UCSD-AML1 (cell line): ENCODE measurements around the gene MAD1L1.

Experiments used
- DNase-seq: peaks from one replicate; lab custom pipeline; 2025; ENCODE audit not compliant: unreplicated experiment; lab: John Stamatoyannopoulos, UW

MAD1L1 gene

GRCh38 chr7:1947586-1948217 is 285.0 kb downstream of the MAD1L1 start:
- DNase-seq, result no peak

DNA sequence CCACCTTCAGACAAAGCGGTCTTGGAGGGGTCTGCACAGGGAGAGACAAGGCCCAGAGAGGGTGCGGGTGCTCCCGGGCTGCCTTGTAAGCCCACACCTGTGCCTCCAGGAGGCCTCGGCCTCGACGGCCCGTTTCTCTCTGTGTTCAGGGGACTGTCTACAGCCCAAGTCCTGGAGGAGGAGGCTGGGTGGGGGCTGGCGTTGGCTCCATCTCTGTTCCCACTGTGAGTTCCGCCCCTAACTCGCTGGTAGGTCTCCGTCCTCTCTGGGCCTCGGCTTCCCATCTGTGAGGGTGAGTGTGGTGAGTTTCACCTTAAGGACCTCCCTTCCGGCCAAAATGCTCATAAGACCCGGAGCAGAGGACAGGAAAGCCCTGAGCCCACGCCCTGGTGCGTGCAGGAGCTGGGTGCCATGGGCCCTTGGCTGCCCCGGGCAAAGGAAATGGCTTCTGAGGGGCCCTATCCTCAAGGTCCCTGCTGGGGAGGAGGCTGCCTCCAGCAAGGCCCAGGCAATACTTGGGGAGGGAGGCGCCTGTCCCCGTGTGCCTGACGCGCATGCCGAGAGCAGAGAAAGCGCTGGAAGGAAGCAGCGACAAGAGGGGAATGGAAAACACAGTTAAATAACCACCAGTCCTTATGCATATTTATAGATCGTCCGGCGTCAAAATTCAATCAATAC is 285.8 kb downstream of the MAD1L1 start:
- no peak for DNase-seq

- DNase-seq, result no peak
Observed at GRCh38 chr7:1946025-1946772, 286.5 kb downstream of the MAD1L1 start.

GRCh38 chr7:1945558-1945957 is 287.2 kb downstream of the MAD1L1 start:
- DNase-seq, result no peak

GRCh38 chr7:1944619-1945210 is 288.0 kb downstream of the MAD1L1 start:
- DNase-seq, result no peak

GRCh38 chr7:1943933-1944618 is 288.7 kb downstream of the MAD1L1 start:
- DNase-seq, result peak; percentile 26

DNA sequence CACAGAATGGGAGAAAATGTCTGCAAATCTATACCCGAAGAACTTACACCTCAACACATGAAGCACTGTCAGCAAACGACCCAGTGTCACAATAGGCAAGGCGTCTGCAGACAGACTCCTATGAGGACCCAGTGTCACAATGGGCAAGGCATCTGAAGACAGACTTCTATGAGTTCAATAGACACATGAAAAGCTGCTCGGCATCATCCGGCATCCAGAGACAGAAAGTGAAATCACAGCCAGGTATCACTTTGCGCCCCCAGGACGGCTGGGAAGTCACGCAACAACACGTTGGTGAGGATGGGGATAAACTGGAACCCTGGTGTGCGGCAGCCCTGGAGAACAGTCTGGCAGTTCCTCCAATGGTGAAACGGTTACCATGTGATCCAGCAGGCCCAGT is 289.4 kb downstream of the MAD1L1 start:
- DNase-seq, result no peak

- no peak for DNase-seq
Observed at GRCh38 chr7:1942941-1943289, 289.8 kb downstream of the MAD1L1 start.

DNA sequence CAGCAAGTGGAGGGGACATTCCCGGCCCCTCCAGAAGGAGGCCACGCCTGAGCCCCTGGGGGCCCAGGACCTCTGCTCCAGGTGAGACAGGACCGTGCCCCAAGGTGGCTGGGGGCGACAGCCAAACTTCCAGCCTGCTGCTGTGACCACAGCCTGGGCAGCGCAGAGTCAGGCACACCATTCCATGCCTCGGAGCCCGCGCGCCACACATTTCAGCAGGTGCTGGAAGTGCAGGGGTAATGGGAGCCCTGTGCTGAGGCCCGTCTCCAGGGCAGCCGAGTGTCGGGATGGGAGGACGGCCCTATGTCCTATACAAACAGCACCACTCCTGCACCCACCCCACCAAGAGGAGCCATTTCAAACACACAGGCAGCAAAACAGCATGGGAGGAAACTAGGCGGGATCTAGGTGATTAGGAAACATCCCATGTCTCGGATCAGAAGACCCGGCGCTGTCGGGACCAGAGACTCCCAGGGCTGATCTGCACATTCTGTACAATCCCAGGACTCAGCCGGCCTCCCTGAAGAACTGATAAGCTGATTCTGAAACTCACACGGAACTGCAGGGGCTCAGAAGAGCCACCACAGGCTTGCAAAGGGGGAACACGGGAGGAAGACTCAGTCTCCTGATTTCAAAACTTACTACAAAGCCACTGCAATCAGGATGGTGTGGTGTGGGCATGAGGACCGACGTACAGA is 290.4 kb downstream of the MAD1L1 start:
- no peak for DNase-seq

- DNase-seq, result no peak
Observed at GRCh38 chr7:1941464-1942242, 291.1 kb downstream of the MAD1L1 start.

GRCh38 chr7:1940863-1941262 is 291.9 kb downstream of the MAD1L1 start:
- peak; percentile 71 for DNase-seq

- DNase-seq, result peak; percentile 82
Observed at GRCh38 chr7:1940402-1940786, 292.4 kb downstream of the MAD1L1 start.

DNA sequence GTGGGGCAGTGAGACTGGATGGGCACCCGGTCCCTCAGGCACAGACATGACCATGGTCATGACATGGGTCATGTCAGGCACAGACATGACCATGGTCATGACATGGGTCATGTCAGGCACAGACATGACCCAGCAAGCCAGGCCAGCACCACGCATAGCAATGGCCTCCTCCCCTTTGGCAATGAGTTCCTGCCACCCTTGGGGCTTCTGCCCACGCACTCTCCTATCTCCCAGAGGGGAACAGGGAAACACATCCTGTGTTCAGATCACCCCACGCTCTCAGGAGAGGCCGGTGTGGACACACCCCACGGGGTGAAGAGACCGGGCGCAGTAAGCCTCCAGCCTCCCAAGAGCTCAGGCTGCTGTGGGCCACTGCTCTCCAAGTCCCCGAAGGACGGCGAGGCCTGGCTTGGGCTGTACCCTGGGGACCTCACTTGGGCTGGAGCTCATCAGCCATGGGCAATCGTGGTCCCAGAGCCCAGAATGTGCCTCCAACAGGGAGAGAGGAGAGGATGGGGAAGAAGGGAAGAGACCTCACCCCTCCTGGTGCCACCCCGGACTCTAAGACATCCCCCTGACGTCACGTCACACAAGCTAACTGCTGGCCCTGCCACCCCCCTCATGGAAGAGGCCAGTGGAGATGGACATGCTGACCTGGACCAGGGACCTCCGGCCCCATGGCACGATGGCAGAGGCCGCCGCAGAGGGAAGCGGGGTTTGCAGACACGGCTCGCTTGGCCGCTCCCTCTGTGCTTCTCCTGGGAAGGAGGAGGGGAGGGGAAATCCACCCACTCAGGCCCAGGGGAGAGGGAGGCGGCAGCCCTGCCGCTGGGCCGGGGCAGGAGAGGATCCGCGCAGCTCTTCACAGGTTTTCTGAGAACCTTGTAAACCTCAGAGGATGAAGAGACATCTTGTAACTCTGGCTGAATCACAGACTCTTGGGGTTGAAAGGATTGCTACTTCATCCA is 293.0 kb downstream of the MAD1L1 start:
- peak; percentile 43 for DNase-seq

GRCh38 chr7:1938788-1939433 is 293.8 kb downstream of the MAD1L1 start:
- peak; percentile 31 for DNase-seq

- no peak for DNase-seq
Observed at GRCh38 chr7:1937252-1937605, 295.5 kb downstream of the MAD1L1 start.

DNA sequence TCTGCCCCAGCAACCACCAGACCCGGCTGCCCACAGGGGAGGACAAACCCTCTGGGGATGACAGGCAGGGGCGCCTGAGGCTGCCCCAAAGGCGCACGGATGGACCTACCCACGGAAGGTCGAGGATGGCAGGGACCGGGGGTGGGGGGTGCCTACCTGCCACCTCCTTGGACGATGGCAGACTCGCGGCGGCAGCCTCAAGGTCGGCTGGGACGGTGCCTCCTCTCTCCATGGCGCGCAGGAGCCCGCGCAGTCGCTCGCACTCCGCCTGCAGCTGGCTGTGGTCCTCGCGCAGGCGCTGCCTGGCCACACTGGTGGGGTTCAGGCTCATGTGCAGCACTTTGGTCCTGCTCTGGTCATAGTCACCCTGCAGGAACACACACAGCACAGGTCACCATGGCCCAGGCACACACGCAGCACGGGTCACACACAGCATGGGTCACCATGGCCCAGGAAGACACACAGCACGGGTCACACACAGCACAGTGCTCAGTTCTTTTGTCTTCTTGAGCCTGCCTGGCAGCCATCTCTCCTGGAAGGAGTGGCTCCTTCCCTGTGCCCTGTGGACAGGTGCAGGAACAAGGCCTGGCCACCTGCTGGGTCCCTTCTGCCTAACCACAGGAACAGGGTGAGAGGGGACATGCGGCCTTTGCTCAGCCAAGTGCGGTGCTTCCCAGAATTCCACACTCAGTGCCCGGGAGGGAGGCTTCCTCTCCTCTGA is 296.1 kb downstream of the MAD1L1 start:
- DNase-seq, result no peak

GRCh38 chr7:1936006-1936310 is 296.8 kb downstream of the MAD1L1 start:
- DNase-seq, result no peak
